Spleen (tissue), 7 donors: ENCODE measurements around the gene PTPN2.

Experiments used
- POLR2A ChIP-seq, 3 donors: fragments of 450-650 bp; IDR thresholded peaks; one replicate each; pipeline ENCODE4 v1.5.1; 2017; ENCODE audit warnings: antibody characterized with exemption in 3 of 3, mild to moderate bottlenecking in 1 of 3
- TF ChIP-seq, protein P1 (sequence below), 11 experiments: fragments of 200-600 bp in 7 of 11; fragments of 450-650 bp in 4 of 11; sonication (generic) in 4 of 11; IDR thresholded peaks in 8 of 11; conservative IDR thresholded peaks in 3 of 11; 1 replicate in 7 of 11; 2 replicates in 4 of 11; pipeline versions ENCODE4 v1.4.0 to v1.8.0; 2016 to 2021; ENCODE audit warnings: antibody characterized with exemption in 11 of 11, inconsistent platforms in 4 of 11, mild to moderate bottlenecking in 1 of 11
- donor health status: DM: no; HTN: no; CAD: no; lungs with moderate emphysema.
- donor health status: DM: no; HTN: no; CAD: no.
- donor health status: DM: no; HTN: no; CAD: no.

DNA sequence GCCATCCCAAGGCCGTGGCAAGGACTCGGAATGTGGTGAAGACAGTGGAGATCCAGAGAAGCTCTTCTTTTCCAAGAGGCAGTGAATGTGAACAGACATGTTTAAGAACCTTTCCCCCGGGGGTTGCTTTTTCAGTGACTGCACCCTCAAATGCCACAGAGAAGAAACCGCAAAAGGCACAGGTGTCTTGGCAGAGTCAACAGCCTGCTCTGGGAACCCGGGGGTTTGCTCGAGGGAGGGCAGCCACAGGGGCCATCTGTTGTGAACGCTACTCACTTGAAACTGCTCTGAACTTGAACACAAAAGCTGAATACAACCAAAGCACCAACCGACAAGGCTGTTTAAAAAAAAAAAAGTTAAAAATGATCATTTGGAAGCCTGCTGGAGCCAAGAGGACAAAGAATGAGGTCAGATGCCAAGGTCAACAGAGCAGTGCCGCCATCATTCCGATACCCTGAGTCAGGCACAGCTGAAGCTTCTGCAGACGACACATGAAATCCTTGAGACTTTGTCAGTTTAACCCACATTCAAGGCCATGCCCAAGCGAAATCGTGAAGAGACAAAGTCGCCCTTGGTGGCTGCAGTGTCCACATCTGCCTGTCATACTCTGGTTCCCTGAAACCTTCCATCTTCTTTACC lies 133.8 kb downstream of the PTPN2 start:
- TF ChIP-seq, protein P1, sequence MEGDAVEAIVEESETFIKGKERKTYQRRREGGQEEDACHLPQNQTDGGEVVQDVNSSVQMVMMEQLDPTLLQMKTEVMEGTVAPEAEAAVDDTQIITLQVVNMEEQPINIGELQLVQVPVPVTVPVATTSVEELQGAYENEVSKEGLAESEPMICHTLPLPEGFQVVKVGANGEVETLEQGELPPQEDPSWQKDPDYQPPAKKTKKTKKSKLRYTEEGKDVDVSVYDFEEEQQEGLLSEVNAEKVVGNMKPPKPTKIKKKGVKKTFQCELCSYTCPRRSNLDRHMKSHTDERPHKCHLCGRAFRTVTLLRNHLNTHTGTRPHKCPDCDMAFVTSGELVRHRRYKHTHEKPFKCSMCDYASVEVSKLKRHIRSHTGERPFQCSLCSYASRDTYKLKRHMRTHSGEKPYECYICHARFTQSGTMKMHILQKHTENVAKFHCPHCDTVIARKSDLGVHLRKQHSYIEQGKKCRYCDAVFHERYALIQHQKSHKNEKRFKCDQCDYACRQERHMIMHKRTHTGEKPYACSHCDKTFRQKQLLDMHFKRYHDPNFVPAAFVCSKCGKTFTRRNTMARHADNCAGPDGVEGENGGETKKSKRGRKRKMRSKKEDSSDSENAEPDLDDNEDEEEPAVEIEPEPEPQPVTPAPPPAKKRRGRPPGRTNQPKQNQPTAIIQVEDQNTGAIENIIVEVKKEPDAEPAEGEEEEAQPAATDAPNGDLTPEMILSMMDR (IDR thresholded peaks at IDR 0.05 in 8 of 11, conservative IDR thresholded peaks at IDR 0.05 in 3 of 11) = no peak
- TF ChIP-seq POLR2A (IDR thresholded peaks at IDR 0.05) = no peak
